NCI-H748 (cell line): ENCODE measurements around the gene ZFYVE27.
"Not testable (repeated sequence)": the region's sequence is repeated elsewhere in the genome, so short reads cannot be mapped to it uniquely, and the experiment has no call there.

Experiments
- DNase-seq: peaks from one replicate; lab custom pipeline; 2025; ENCODE audit not compliant: unreplicated experiment; lab: John Stamatoyannopoulos, UW

The ZFYVE27 gene

GRCh38 chr10:97736902-97737769, at the start of gene ZFYVE27:
TSS of gene ZFYVE27 (plus strand) at chr10:97737128. CDS start at chr10:97738478, 1,350 bp downstream.
- DNase-seq = peak; percentile 91

GRCh38 chr10:97687785-97688781, 48.8 kb upstream of the ZFYVE27 start:
- no peak for DNase-seq

- DNase-seq = no peak
Observed at GRCh38 chr10:97689559-97690020, 47.3 kb upstream of the ZFYVE27 start.

- no peak for DNase-seq
Observed at GRCh38 chr10:97690133-97690532, 46.8 kb upstream of the ZFYVE27 start.

- not testable (repeated sequence) for DNase-seq
Observed at GRCh38 chr10:97698072-97698655, 38.8 kb upstream of the ZFYVE27 start.

- peak; percentile 50 for DNase-seq
Observed at GRCh38 chr10:97701438-97702069, 35.4 kb upstream of the ZFYVE27 start.

GRCh38 chr10:97703398-97704067, 33.4 kb upstream of the ZFYVE27 start:
- no peak for DNase-seq

GRCh38 chr10:97704341-97704740, 32.6 kb upstream of the ZFYVE27 start:
- no peak for DNase-seq

- DNase-seq = no peak
Observed at GRCh38 chr10:97705006-97705670, 31.8 kb upstream of the ZFYVE27 start.

GRCh38 chr10:97707134-97707861, 29.6 kb upstream of the ZFYVE27 start:
- no peak for DNase-seq

GRCh38 chr10:97708167-97708566, 28.8 kb upstream of the ZFYVE27 start:
- no peak for DNase-seq

GRCh38 chr10:97708976-97709946, 27.7 kb upstream of the ZFYVE27 start:
- DNase-seq = peak; percentile 25

- DNase-seq = no peak
Observed at GRCh38 chr10:97711640-97712572, 25.0 kb upstream of the ZFYVE27 start.

- DNase-seq = peak; percentile 40
Observed at GRCh38 chr10:97713339-97713825, 23.5 kb upstream of the ZFYVE27 start, which contains the start of gene MARVELD1. TSS of gene MARVELD1 (plus strand) at chr10:97713730. CDS start at chr10:97713877, 147 bp downstream.

GRCh38 chr10:97713826-97714400, 23.0 kb upstream of the ZFYVE27 start:
- peak; percentile 75 for DNase-seq
